Measurements from ENCODE around the gene TRPV4. TPM values are rescaled to one million over a fixed set of nuclear protein-coding genes. Genes with fewer than 3 reads are reported as not detected.

TRPV4 gene
- total RNA-seq, 4 donors from 2014 or later = not detected

DNA sequence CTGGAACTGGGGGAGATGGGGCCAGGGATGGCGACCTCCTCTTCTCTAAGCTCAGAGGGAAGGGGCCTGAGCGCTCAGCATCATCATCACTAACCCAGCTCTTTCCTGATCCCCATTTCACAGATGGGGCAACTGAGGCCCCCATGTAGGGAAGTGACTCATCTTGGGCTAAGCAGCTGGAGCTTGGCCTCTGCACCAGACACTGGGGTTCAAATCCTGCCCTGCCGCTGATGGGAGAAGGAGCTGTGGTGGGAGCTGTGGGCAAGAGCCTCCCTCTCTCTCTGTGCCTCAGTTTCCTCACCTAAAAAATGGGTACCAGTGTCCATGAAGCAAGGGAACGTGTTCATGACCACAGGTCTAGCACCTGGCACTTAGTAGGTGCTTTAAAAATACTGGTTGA is 2.6 kb upstream of the TRPV4 start:
- H3K27ac ChIP-seq = no peak overlapping the region
- TF ChIP-seq, protein P1, sequence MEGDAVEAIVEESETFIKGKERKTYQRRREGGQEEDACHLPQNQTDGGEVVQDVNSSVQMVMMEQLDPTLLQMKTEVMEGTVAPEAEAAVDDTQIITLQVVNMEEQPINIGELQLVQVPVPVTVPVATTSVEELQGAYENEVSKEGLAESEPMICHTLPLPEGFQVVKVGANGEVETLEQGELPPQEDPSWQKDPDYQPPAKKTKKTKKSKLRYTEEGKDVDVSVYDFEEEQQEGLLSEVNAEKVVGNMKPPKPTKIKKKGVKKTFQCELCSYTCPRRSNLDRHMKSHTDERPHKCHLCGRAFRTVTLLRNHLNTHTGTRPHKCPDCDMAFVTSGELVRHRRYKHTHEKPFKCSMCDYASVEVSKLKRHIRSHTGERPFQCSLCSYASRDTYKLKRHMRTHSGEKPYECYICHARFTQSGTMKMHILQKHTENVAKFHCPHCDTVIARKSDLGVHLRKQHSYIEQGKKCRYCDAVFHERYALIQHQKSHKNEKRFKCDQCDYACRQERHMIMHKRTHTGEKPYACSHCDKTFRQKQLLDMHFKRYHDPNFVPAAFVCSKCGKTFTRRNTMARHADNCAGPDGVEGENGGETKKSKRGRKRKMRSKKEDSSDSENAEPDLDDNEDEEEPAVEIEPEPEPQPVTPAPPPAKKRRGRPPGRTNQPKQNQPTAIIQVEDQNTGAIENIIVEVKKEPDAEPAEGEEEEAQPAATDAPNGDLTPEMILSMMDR (IDR thresholded peaks at IDR 0.05 in 4 of 5, conservative IDR thresholded peaks at IDR 0.05 in 1 of 5) = no peak
- no peak for TF ChIP-seq POLR2A (IDR thresholded peaks at IDR 0.05)
- ATAC-seq (no peak), DNase-seq (no peak)
- H3K9me3 ChIP-seq = no peaks in the 10 kb centered on the region
- intact Hi-C loops (cut with DNase I; ENCODE audit: low total_unique reads) = no loop called here
- H3K4me3 ChIP-seq = no peak overlapping the region
- in situ Hi-C loops (cut with MboI; ENCODE audit: low sequenced_read_pairs in 4 of 4) = no loop called here
- H3K36me3 ChIP-seq = no peaks in the 10 kb centered on the region
- peaks cover 17 to 28% (median 21%) of the 10 kb centered on the region in 3 donors for H3K27me3 ChIP-seq
- no peaks in the 10 kb centered on the region for H3K4me1 ChIP-seq

DNA sequence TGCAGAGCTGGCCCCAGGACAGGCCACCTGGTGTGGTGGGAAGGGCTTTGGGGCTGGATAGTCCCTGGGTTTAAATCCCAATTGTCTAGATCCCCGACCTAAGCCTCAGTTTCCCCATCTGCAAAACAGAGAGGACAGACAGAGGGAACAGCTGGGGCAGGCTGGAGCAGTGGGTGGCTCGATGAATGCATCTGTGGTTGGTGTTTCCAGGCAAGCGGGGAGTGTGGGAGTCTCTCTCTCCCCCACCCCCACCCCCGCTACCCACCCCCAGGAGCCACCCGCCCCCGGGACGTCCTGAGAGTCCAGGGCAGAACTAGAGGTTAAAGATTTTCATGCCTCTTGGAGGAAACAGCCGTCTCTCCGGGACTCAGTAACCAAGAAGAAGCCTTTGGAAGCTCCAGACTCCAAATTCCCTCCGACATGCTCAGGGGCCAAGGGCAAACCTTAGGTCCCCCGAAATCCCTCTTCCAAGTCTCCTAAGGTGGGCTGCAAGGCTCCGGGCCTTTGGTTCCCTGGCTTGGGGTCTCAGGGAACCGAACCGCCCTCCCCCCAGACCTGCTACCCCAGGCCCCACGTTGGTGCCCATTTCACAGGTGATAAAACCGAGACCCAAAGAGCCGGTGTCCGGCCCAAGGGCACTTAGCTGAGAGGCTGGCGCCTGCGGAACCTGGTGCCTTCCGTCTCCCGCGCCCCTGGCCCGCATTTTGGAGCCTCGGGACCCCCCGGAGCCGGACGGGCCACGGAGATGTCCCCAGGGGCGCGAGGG is 474 bp downstream of the TRPV4 start:
- H3K27ac ChIP-seq = no peak overlapping the region
- H3K4me3 ChIP-seq = peak overlapping the region; percentile 13 to 41 (median 32)

DNA sequence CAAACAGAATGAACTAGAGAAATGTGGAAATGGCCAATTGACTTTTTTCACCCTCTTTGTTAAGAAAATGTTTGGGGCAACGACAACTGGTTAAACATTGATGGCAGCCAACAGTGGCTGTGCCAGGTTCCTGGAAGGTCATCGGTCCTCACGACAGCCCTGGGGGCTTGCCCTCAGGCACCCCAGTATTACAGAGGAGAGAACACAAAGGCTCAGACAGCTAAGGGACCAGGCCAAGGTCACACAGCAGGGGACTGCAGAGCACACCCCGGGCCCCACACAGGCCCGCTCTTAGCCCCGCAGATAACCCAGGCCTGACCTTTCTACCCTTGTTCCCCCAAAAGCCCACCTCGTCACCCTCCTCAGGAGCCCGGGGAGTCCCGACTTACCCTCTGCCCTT is 1.3 kb downstream of the TRPV4 start:
- in situ Hi-C loops (cut with MboI; ENCODE audit: low sequenced_read_pairs in 4 of 4) = no loop called here
- ATAC-seq = no peak
- no peak for TF ChIP-seq POLR2A (IDR thresholded peaks at IDR 0.05)
- TF ChIP-seq, protein P1 (IDR thresholded peaks at IDR 0.05 in 4 of 5, conservative IDR thresholded peaks at IDR 0.05 in 1 of 5) = no peak

More for the DNA sequence above, 474 bp downstream of the TRPV4 start:
- in situ Hi-C loops (cut with MboI; ENCODE audit: low sequenced_read_pairs in 4 of 4) = no loop called here
- intact Hi-C loops (cut with DNase I; ENCODE audit: low total_unique reads) = no loop called here
- Histone ChIP-seq H3K9me3 (no peaks in the 10 kb centered on the region), H3K27me3 (peaks cover 17 to 28% (median 21%) of the 10 kb centered on the region in 3 donors), H3K4me1 (no peaks in the 10 kb centered on the region), H3K36me3 (no peaks in the 10 kb centered on the region)
- TF ChIP-seq, protein P1 (IDR thresholded peaks at IDR 0.05 in 4 of 5, conservative IDR thresholded peaks at IDR 0.05 in 1 of 5) = no peak
- TF ChIP-seq POLR2A (IDR thresholded peaks at IDR 0.05) = no peak
- ATAC-seq = no peak
- no peak for DNase-seq

GRCh38 chr12:109831365-109831764 is 1.8 kb downstream of the TRPV4 start:
- no peaks in the 10 kb centered on the region for H3K9me3 ChIP-seq
- no peak for ATAC-seq
- peaks cover 17 to 28% (median 21%) of the 10 kb centered on the region in 3 donors for H3K27me3 ChIP-seq
- no peaks in the 10 kb centered on the region for H3K36me3 ChIP-seq
- in situ Hi-C loops (cut with MboI; ENCODE audit: low sequenced_read_pairs in 4 of 4) (no loop called here), intact Hi-C loops (cut with DNase I; ENCODE audit: low total_unique reads) (no loop called here)
- H3K4me3 ChIP-seq = no peak overlapping the region
- no peaks in the 10 kb centered on the region for H3K4me1 ChIP-seq
- TF ChIP-seq POLR2A (IDR thresholded peaks at IDR 0.05) = no peak
- TF ChIP-seq, protein P1 (IDR thresholded peaks at IDR 0.05 in 4 of 5, conservative IDR thresholded peaks at IDR 0.05 in 1 of 5) = no peak
- no peak for DNase-seq
- H3K27ac ChIP-seq = no peak overlapping the region

More for the DNA sequence above, 1.3 kb downstream of the TRPV4 start:
- Histone ChIP-seq H3K27me3 (peaks cover 17 to 28% (median 21%) of the 10 kb centered on the region in 3 donors), H3K9me3 (no peaks in the 10 kb centered on the region), H3K36me3 (no peaks in the 10 kb centered on the region), H3K27ac (no peak overlapping the region), H3K4me3 (no peak overlapping the region), H3K4me1 (no peaks in the 10 kb centered on the region)
- intact Hi-C loops (cut with DNase I; ENCODE audit: low total_unique reads) = no loop called here
- DNase-seq = no peak
